Right cardiac atrium (tissue), 5 donors: ENCODE measurements around the gene CHD2. TPM values are rescaled to one million over a fixed set of nuclear protein-coding genes. Genes with fewer than 3 reads are reported as not detected.

Source experiments
- ATAC-seq, 2 donors: fragments of 200-7000 bp; cut with Tn5 transposase; one replicate each; pipeline versions ENCODE4 v1.8.0 to v1.9.1; 2020; ENCODE audit warnings: moderate library complexity in 2 of 2, mild to moderate bottlenecking in 1 of 2
- DNase-seq, 3 donors: peaks; one replicate each; pipeline ENCODE4 v3.0.0-alpha.2; 2020
- H3K27ac ChIP-seq: one replicate; pipeline ENCODE4 v1.5.1; 2013; ENCODE audit warnings: mild to moderate bottlenecking, low read length, control low read depth, moderate library complexity
- H3K27me3 ChIP-seq: one replicate; pipeline ENCODE4 v1.6.1; 2013; ENCODE audit not compliant: control insufficient read depth, insufficient read depth
- H3K4me1 ChIP-seq: one replicate; pipeline ENCODE4 v1.6.1; 2013; ENCODE audit warnings: low read length; ENCODE audit not compliant: control insufficient read depth, insufficient read depth
- H3K4me3 ChIP-seq: one replicate; pipeline ENCODE4 v1.5.1; 2013; ENCODE audit warnings: low read length, control low read depth
- H3K9me3 ChIP-seq: one replicate; pipeline ENCODE4 v1.6.1; 2013; ENCODE audit warnings: low read length; ENCODE audit not compliant: control insufficient read depth
- WGBS: extraction: QIAGEN DNeasy Blood & Tissue Kit; methylation state at CpG from one replicate; pipeline ENCODE4 v1.1.7; 2013; 5-methylcytosine and 5-hydroxymethylcytosine counted together
- intact Hi-C, 4 donors: fragments of 100-400 bp; cut with DNase I; formaldehyde crosslinking; loops; one replicate each; pipeline versions ENCODE4 v1.11.0 to v1.14.0; 2022 to 2023
- polyA plus RNA-seq: library from polyadenylated mRNA; stranded (reverse); fragments of 200-250 nt; gene quantifications from one replicate; pipeline ENCODE4 v1.2.3, GENCODE V29; 2013
- total RNA-seq, 4 donors: library from RNA; stranded (reverse); fragmentation: NEBNext Ultra II Directional; extraction: Animal tissue kit (Norgen Biotek cat#: 25700); gene quantifications; one replicate each; pipeline ENCODE4 v1.2.1, GENCODE V29; 2021
- donor health status: healthy with polysubstance abuse.
- donor health status: DM: no; HTN: yes; CAD: no.
- donor health status: DM: no; HTN: no; CAD: no.
- donor health status: DM: no; HTN: yes; CAD: no; lungs with severe emphysema.
- donor health status: DM: yes; HTN: yes; CAD: no.

Gene CHD2
- total and polyA plus RNA-seq, 5 donors = 28.4 to 83.6 (median 64.3) TPM

- no peak for ATAC-seq
- WGBS = 86% methylated on average over 5 of the region's 5 CpGs
- H3K27ac ChIP-seq = no peak overlapping the region
- H3K27me3 ChIP-seq = no peaks in the 10 kb centered on the region
- no peaks in the 10 kb centered on the region for H3K9me3 ChIP-seq
- no peaks in the 10 kb centered on the region for H3K4me1 ChIP-seq
- no peak overlapping the region for H3K4me3 ChIP-seq
- intact Hi-C loops = no loop called here
- DNase-seq = no peak
These were observed 1.0 kb upstream of the CHD2 start for GRCh38 chr15:92898988-92899582.

- H3K4me1 ChIP-seq = no peaks in the 10 kb centered on the region
- no peak for DNase-seq
- peak overlapping the region; percentile 100 for H3K4me3 ChIP-seq
- intact Hi-C loops = no loop called here
- ATAC-seq = no peak
- no peaks in the 10 kb centered on the region for H3K9me3 ChIP-seq
- no peak overlapping the region for H3K27ac ChIP-seq
- no peaks in the 10 kb centered on the region for H3K27me3 ChIP-seq
- WGBS = 81% methylated on average over 1 of the region's 1 CpG
These were observed 550 bp upstream of the CHD2 start for GRCh38 chr15:92899601-92899947.

GRCh38 chr15:92900731-92901071 is 577 bp downstream of the CHD2 start:
- 1% methylated on average over 6 of the region's 6 CpGs for WGBS
- no peaks in the 10 kb centered on the region for H3K4me1 ChIP-seq
- intact Hi-C loops = no loop called here
- no peaks in the 10 kb centered on the region for H3K27me3 ChIP-seq
- no peak for ATAC-seq
- H3K9me3 ChIP-seq = no peaks in the 10 kb centered on the region
- H3K27ac ChIP-seq = peak overlapping the region; percentile 45
- peak overlapping the region; percentile 100 for H3K4me3 ChIP-seq
- no peak for DNase-seq

DNA sequence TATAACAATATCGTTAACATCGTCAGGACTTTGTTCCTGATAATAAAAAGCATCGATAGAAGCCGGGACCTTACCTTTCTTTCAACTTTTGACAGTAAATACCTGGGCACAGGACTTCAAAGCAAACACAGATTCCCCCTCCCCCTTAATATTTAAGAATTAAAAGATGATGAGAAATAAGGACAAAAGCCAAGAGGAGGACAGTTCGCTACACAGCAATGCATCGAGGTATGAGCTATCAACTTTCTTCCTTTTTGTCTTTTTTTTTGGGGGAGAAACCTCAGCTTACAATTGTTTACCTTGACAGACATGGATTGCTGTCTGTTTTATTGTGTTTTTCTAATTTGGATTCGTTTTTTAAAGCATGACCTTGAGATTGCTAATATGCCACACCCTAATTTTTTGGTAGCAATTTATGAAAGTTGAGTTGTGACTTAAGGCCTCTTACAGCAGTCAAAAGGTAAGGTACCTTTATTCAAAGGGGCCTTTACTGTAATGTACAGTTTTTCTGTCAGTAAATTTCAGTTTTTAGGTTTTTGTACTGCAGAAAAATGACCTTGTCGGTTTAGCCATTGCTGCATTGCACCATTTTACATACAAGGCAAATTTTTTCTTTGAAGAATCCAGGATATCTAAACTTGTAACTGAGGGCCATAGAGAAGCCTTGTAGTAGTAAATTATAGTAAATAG is 1.1 kb downstream of the CHD2 start:
- H3K9me3 ChIP-seq = no peaks in the 10 kb centered on the region
- intact Hi-C loops = no loop called here
- no peaks in the 10 kb centered on the region for H3K4me1 ChIP-seq
- peak overlapping the region; percentile 100 for H3K4me3 ChIP-seq
- H3K27me3 ChIP-seq = no peaks in the 10 kb centered on the region
- peak overlapping the region; percentile 45 for H3K27ac ChIP-seq
- ATAC-seq = no peak
- no peak for DNase-seq
- WGBS = 0% methylated on average over 8 of the region's 8 CpGs

- DNase-seq = no peak
- no peaks in the 10 kb centered on the region for H3K4me1 ChIP-seq
These were observed 1.9 kb downstream of the CHD2 start for GRCh38 chr15:92901995-92902394.

GRCh38 chr15:92902737-92903593 is 2.8 kb downstream of the CHD2 start:
- ATAC-seq (no peak), DNase-seq (no peak)
- 4% methylated on average over 4 of the region's 4 CpGs for WGBS
- intact Hi-C loops = no loop called here
- peak overlapping the region; percentile 66 for H3K4me3 ChIP-seq
- no peaks in the 10 kb centered on the region for H3K9me3 ChIP-seq
- no peaks in the 10 kb centered on the region for H3K4me1 ChIP-seq
- H3K27me3 ChIP-seq = no peaks in the 10 kb centered on the region
- H3K27ac ChIP-seq = peak overlapping the region; percentile 36

More at GRCh38 chr15:92901995-92902394, 1.9 kb downstream of the CHD2 start:
- intact Hi-C loops = no loop called here
- no peaks in the 10 kb centered on the region for H3K9me3 ChIP-seq
- 1% methylated on average over 2 of the region's 2 CpGs for WGBS
- peak overlapping the region; percentile 75 for H3K4me3 ChIP-seq
- ATAC-seq = no peak
- H3K27ac ChIP-seq = no peak overlapping the region
- H3K27me3 ChIP-seq = no peaks in the 10 kb centered on the region

- Histone ChIP-seq H3K4me3 (peak overlapping the region; percentile 66), H3K4me1 (peaks cover 1% of the 10 kb centered on the region), H3K9me3 (no peaks in the 10 kb centered on the region), H3K27ac (peak overlapping the region; percentile 99), H3K27me3 (no peaks in the 10 kb centered on the region)
- 1% methylated on average over 8 of the region's 8 CpGs for WGBS
- intact Hi-C loops = no loop called here
- DNase-seq (no peak), ATAC-seq (no peak)
These were observed 3.5 kb downstream of the CHD2 start for GRCh38 chr15:92903631-92903965.

DNA sequence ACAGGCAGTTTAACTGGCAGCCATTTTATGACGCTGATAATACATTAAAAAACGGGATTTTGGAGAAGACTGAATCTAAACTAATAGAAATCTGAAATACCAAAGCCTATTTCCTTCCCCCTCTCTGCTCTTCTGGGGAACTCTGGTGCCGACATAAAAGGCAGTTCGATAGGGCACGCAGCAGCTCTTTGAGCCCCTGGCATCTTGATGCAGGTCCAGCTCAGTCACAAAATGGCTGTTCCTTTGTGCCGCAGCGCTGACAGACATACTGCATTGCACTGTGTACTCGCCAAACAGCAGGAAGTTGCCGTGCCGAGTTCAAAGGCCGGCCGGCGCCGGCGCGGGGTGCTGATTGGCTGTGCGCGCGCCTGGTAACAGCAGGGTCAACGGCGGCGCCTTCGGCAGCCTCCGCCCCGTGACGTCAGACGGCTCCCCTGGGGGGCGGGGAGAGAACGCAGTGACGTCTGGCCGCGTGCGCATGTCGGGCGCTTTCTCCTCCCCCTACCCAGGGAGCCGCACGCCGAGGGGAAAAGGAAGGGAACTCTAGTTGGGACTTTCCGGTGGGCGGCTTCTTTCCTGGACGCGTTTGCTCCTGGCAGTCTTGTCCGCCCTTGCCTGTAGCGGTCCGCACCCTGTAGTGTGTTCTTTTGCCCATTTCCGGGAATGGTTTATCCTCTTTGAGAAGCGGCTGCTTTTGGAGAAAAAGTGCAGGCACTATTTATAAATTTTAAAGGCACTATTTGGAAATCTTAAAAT is 4.0 kb downstream of the CHD2 start:
- ATAC-seq = peak; percentile 96 to 97
- intact Hi-C loops = no loop called here
- H3K27me3 ChIP-seq = no peaks in the 10 kb centered on the region
- peaks cover 5% of the 10 kb centered on the region for H3K4me1 ChIP-seq
- H3K27ac ChIP-seq = peak overlapping the region; percentile 99
- peak overlapping the region; percentile 80 for H3K4me3 ChIP-seq
- WGBS = under 1% methylated on average over 47 of the region's 47 CpGs
- no peaks in the 10 kb centered on the region for H3K9me3 ChIP-seq
- DNase-seq = peak; percentile 99 to 100 (median 100)

- Histone ChIP-seq H3K27me3 (no peaks in the 10 kb centered on the region), H3K4me1 (peaks cover 10% of the 10 kb centered on the region), H3K4me3 (peak overlapping the region; percentile 80), H3K9me3 (no peaks in the 10 kb centered on the region), H3K27ac (peak overlapping the region; percentile 98)
- intact Hi-C loops = loop anchor here in 1 of 4 donors (5.0 kb wide), 1 partner anchor 93 kb away; no protein-coding TSS in a partner anchor
- DNase-seq = no peak
- WGBS = 5% methylated on average over 16 of the region's 16 CpGs
- ATAC-seq = no peak
These were observed 4.8 kb downstream of the CHD2 start for GRCh38 chr15:92904722-92905571.

- WGBS = 13% methylated on average over 3 of the region's 3 CpGs
- no peak overlapping the region for H3K27ac ChIP-seq
- H3K4me3 ChIP-seq = peak overlapping the region; percentile 80
- H3K9me3 ChIP-seq = no peaks in the 10 kb centered on the region
- intact Hi-C loops = loop anchor here in 1 of 4 donors (5.0 kb wide), 1 partner anchor 94 kb away; no protein-coding TSS in a partner anchor
- DNase-seq = no peak
- ATAC-seq = no peak
- no peaks in the 10 kb centered on the region for H3K27me3 ChIP-seq
- peaks cover 14% of the 10 kb centered on the region for H3K4me1 ChIP-seq
These were observed 5.9 kb downstream of the CHD2 start for GRCh38 chr15:92906020-92906419.
